Motor neuron (in vitro differentiated cells): ENCODE data around the gene SH2D5. TPM values are rescaled to one million over a fixed set of nuclear protein-coding genes. Genes with fewer than 3 reads are reported as not detected.

Experiments used
- ATAC-seq, 8 experiments: fragments of 200-7000 bp; cut with Tn5 transposase; replicated peaks in 6 of 8; 2 replicates each; pipeline ENCODE4 v1.8.0; 2021; ENCODE audit warnings: mild to moderate bottlenecking in 8 of 8, moderate library complexity in 8 of 8
- H3K27ac ChIP-seq, 2 donors: fragments of 250-450 bp; sonication (Bioruptor Pico); 2 replicates each; pipeline ENCODE4 v1.9.0; 2021; ENCODE audit warnings: antibody characterized with exemption in 2 of 2, mild to moderate bottlenecking in 2 of 2, moderate library complexity in 1 of 2
- H3K4me1 ChIP-seq, 2 donors: fragments of 250-450 bp; sonication (Bioruptor Pico); replicated peaks in 1 of 2; 2 replicates each; pipeline ENCODE4 v1.6.1; 2021; ENCODE audit warnings: antibody characterized with exemption in 2 of 2, mild to moderate bottlenecking in 2 of 2, moderate library complexity in 1 of 2
- H3K4me3 ChIP-seq, 5 donors: fragments of 250-450 bp; sonication (Bioruptor Pico); 2 replicates each; pipeline ENCODE4 v1.9.0; 2021; ENCODE audit warnings: antibody characterized with exemption in 5 of 5, mild to moderate bottlenecking in 5 of 5, moderate library complexity in 4 of 5
- WGBS, 10 experiments: fragments of 450-650 bp; shearing (Covaris generic); methylation state at CpG; one replicate each; pipeline ENCODE4 v1.0.0; 2022; 5-methylcytosine and 5-hydroxymethylcytosine counted together
- in situ Hi-C, 9 experiments: fragments of 400-800 bp; cut with MboI; loops; one replicate each; pipeline ENCODE4 v1.15.0; 2021; ENCODE audit warnings: low sequenced_read_pairs in 9 of 9, low pct_unique_long_range_greater_than_20kb in 2 of 9; ENCODE audit not compliant: unreplicated experiment in 9 of 9
- total RNA-seq, 8 experiments: library from RNA; unstranded; fragments of 300-600 nt; gene quantifications; 2 replicates each; pipeline versions ENCODE4 v1.2.3 to v1.2.4, GENCODE V29; 2022

Gene SH2D5
- total RNA-seq, 8 experiments from 2014 or later = 0.31 to 8.0 (median 2.9) TPM

DNA sequence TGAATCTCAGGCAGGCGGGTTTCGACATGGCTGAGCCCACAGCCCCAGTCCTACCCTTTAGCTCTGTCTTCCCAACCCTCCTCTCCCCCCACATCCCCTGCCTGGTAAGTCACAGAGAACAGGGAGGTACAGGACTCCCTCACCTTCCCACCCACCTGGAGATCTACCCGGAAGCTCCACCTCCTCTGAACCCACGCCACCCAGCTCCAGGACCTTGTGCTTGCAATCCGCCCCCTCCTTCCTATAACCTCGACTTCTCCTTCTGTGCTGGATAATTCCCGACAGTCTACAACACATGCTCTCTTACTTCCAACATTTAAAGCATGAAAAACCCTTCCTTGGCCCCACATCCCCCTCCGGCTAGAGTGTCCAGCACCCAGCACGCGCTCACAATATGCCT, 37.0 kb downstream of the SH2D5 start:
- in situ Hi-C loops = loop anchor here (10.0 to 25.0 kb wide), 4 partner anchors 492 to 667 kb away; partner anchors contain the start of gene EIF4G3 (in 5 of the 9)
- Histone ChIP-seq H3K4me1 (peaks cover 8% of the 10 kb centered on the region in 2 donors), H3K4me3 (no peak overlapping the region), H3K27ac (no peak overlapping the region)
- WGBS, 10 experiments = 48 to 100% (median 89%) methylated on average over 1 to 9 of the region's 10 CpGs; no CpG with 5 or more reads in 2 of the 10 experiments
- no peak for ATAC-seq

DNA sequence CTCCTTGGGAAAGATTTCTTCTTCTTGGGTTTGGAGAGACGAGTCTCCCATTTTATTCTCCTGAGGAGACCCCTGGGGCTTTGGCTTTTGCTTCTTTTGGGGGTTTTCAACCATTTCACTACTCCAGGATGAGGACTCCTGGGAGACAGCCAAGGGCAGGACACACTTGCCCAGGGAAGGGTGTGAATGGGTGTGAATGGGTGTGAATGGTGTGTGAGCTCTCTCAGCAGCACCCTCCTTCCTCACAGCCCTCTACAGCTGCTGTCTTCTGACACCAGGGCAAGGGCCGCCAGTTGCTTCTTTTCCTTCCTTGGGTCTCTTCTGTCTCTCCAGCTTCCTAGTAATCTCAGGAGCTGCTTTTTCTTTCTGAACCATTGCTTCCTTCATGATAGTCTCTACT, 38.9 kb downstream of the SH2D5 start:
- in situ Hi-C loops = loop anchor here (10.0 to 25.0 kb wide), 4 partner anchors 494 to 669 kb away; partner anchors contain the start of gene EIF4G3 (in 5 of the 9)
- Histone ChIP-seq H3K4me3 (no peak overlapping the region), H3K27ac (no peak overlapping the region), H3K4me1 (peaks cover 8% of the 10 kb centered on the region in 2 donors)
- 0 to 100% (median 86%) methylated on average over 1 to 2 of the region's 2 CpGs; no CpG with 5 or more reads in 5 of the 10 experiments for WGBS, 10 experiments
- no peak for ATAC-seq

DNA sequence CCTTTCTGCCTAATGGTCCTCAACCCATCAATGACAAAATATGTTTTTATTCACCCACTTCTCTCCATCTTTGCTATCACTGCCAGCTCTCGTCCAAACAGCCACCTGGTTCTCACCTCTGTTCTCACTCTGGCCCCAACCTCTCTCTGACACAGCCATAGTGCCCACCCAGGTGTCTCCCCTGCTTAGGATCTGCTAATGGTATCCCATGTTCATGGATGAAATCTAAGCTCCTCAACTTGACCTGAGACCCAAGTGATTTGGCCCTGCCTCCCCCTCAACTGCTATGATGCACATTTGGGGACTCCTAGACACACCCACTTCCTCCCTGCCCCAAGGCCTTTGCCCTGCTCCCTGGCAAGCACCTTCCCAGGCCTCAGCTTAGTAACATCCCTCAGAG, 40.6 kb downstream of the SH2D5 start:
- WGBS, 10 experiments = 86 to 100% (median 87%) methylated on average over 1 of the region's 1 CpG; no CpG with 5 or more reads in 6 of the 10 experiments
- Histone ChIP-seq H3K4me1 (no peaks in the 10 kb centered on the region), H3K4me3 (no peak overlapping the region), H3K27ac (no peak overlapping the region)
- no peak for ATAC-seq
- in situ Hi-C loops = loop anchor here (10.0 to 25.0 kb wide), 4 partner anchors 495 to 670 kb away; partner anchors contain the start of gene EIF4G3 (in 5 of the 9)

DNA sequence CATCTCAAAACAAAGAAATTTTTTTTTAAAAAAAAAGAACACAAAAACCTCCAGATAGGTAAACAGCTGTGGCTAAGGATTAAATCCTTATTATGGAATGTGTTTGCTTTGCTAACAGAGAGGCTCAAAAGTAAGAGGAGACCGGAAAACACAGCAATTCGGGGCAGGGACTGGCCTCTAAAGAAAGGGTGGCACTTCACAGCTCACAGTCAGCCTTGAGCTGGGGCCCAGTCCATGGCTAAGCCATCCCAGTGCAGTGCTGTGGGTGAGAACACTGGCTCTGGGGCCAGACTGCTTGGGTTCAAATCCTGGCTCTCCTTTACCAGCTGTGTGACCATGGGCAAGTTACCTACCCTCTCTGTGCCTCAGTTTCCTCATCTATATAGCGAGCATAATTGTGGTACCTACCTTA, 42.9 kb downstream of the SH2D5 start:
- no peak overlapping the region for H3K27ac ChIP-seq
- WGBS, 10 experiments = 71 to 100% (median 96%) methylated on average over 1 to 3 of the region's 3 CpGs; no CpG with 5 or more reads in 3 of the 10 experiments
- H3K4me1 ChIP-seq = no peaks in the 10 kb centered on the region
- no peak overlapping the region for H3K4me3 ChIP-seq
- no peak for ATAC-seq
- in situ Hi-C loops = loop anchor here (10.0 to 25.0 kb wide), 4 partner anchors 498 to 673 kb away; partner anchors contain the start of gene EIF4G3 (in 5 of the 9)

DNA sequence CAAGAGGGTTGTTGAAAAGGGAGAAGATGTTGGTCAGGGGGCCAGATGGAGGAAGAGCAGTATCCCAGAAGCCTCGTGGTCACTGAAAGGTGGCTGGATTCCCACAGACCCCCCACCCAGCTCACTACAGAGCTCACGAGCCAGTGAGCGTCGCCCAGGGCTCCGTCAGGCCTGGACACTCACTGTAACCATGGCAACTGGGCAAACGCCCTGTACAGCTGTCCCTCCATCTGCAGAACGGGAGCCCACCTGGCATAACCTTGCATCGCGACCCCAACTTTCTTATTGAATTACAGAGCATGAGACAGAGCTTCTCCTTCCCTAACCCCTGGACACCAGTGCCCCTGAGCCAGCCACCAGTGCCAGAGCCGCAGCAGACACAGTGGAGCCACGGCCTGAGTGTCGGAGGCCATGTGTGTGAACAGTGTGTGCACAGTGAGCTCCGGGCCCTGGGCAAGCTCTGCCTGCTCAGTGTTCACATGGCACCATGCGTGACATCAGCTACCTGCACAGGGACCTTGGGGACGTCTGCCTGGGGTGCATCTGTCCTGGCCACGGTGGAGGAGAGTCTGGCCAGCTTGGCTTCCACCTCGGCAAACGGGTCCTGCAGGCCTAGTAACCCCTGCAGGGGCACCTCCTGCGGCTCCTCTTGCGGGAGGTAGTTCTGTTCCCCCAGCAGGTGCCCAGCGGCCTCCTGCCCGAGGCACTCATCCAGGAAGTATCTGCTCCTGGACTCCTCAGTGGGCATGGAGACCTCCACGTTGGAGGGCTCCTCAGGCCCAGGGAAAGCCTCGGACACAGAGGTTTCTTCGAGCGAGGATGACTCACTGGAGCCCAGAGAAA, 45.4 kb downstream of the SH2D5 start:
- Histone ChIP-seq H3K27ac (no peak overlapping the region), H3K4me3 (no peak overlapping the region), H3K4me1 (no peaks in the 10 kb centered on the region)
- in situ Hi-C loops = loop anchor here in 8 of 9 experiments (25.0 kb wide), 3 partner anchors 500 to 675 kb away; partner anchors contain the start of gene EIF4G3 (in 5 of the 8)
- WGBS, 10 experiments = 40 to 90% (median 81%) methylated on average over 1 to 15 of the region's 26 CpGs; no CpG with 5 or more reads in 2 of the 10 experiments
- ATAC-seq = peak in 5 of 8 experiments; percentile 12 to 39 (median 18)

DNA sequence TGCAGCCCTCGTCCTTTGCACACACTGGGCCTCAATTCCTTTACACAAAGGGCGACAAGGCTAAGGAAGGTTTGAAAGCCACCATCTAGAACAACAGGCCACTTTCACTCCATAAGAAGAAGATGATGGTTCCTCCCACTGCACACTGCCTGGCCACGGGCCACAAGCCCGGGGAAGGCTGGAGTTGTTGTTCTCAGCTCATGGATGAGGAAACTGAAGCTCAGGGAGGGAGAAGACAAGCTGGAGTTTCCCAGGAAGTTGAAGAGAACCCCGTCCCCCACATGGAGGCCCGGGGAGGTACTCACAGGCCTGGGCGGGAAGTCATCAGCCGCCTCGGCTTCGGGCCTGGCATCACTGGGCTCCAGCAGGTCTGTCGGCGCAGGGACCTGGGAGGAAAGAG, 46.8 kb downstream of the SH2D5 start:
- H3K4me1 ChIP-seq = no peaks in the 10 kb centered on the region
- in situ Hi-C loops = loop anchor here in 8 of 9 experiments (25.0 kb wide), 3 partner anchors 502 to 677 kb away; partner anchors contain the start of gene EIF4G3 (in 5 of the 8)
- no peak overlapping the region for H3K27ac ChIP-seq
- WGBS, 10 experiments = 20 to 93% (median 89%) methylated on average over 1 to 10 of the region's 12 CpGs; no CpG with 5 or more reads in 4 of the 10 experiments
- ATAC-seq = no peak
- no peak overlapping the region for H3K4me3 ChIP-seq

DNA sequence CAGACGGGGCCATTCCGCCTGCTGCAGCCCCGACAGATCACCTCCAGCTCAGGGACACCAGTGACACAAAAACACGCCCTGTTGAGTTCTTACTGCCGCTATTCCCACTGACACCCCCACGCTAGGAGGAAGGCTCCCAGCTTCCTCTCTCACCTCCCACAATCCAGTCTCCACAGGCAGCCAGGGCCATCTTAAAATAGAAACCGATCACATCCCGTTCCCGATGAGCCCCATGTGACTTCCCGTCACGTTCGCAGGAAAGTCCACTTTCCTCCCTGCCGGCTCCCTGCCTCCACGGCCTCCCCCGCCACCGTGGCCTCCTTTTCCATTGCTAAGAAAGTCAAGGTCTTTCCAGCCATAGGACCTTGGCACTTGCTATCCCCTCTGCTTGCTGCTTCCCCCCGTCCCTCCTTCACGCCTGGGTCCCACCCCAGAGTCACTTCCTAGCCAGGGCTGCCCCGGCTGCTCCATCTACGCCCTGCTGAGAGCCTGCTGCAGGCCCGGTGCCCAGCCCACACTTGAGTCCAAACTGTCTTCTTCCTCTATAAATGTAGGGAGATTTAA, 47.3 kb downstream of the SH2D5 start:
- Histone ChIP-seq H3K4me1 (no peaks in the 10 kb centered on the region), H3K4me3 (no peak overlapping the region), H3K27ac (no peak overlapping the region)
- ATAC-seq = no peak
- 40 to 100% (median 91%) methylated on average over 1 to 12 of the region's 21 CpGs; no CpG with 5 or more reads in 5 of the 10 experiments for WGBS, 10 experiments
- in situ Hi-C loops = loop anchor here in 8 of 9 experiments (25.0 kb wide), 3 partner anchors 502 to 677 kb away; partner anchors contain the start of gene EIF4G3 (in 5 of the 8)

DNA sequence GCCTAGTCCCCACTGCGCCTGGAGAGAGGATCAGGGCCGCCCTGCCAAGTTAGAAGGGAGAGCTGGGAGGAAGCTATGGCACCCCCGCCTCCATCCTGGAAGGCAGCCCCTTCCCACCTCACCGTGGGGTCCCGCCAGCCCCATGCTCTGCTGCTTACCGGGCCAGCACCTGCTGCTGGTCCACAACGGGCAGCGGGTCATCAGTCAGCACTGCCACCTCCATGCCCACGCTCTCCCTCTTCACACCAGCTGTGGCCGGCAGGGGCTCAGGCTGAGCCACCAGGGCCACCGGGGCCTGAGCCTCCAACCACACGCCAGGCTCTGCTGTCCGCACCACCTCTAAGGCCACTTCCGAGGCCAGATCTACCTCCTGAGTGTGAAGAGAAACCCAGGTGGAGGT, 47.9 kb downstream of the SH2D5 start:
- in situ Hi-C loops = loop anchor here in 8 of 9 experiments (25.0 kb wide), 3 partner anchors 503 to 678 kb away; partner anchors contain the start of gene EIF4G3 (in 5 of the 8)

DNA sequence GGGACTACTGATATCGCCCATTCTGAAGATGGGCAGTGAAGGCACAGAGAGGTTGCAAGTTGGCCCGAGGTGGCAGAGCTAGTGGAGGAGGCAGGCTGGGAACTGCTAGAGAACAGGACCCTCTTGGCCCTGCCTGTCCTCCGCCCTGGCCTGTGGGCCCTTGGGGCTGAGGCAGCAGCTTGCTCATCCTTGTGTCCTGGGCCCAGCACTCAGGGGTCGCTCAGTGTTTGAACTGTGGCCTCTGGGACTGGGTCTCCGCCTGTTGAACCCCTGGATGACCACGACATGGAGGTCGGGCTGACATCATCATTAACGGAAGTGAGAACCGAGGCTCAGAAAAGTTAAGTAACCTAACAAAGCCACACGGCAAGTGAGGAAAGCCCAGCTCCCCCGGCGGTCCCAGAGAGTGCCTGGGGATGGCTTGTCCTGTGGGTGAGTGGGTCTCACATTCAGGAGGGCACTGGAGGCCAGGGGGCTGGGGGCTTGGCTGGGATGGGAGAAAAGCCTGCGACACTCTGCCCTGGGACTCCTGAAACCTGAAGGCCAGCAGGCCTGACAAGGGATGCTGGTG, 48.4 kb downstream of the SH2D5 start:
- WGBS, 10 experiments = 31 to 88% (median 76%) methylated on average over 1 to 8 of the region's 13 CpGs; no CpG with 5 or more reads in 4 of the 10 experiments
- Histone ChIP-seq H3K4me3 (no peak overlapping the region), H3K4me1 (no peaks in the 10 kb centered on the region), H3K27ac (no peak overlapping the region)
- peak in 2 of 8 experiments; percentile 13 to 19 for ATAC-seq
- in situ Hi-C loops = loop anchor here in 8 of 9 experiments (25.0 kb wide), 3 partner anchors 503 to 678 kb away; partner anchors contain the start of gene EIF4G3 (in 5 of the 8)

More for the DNA sequence above, 47.9 kb downstream of the SH2D5 start:
- no peak overlapping the region for H3K27ac ChIP-seq
- no peaks in the 10 kb centered on the region for H3K4me1 ChIP-seq
- peak in 2 of 8 experiments; percentile 8 to 13 for ATAC-seq
- 90 to 100% (median 100%) methylated on average over 1 to 2 of the region's 14 CpGs; no CpG with 5 or more reads in 6 of the 10 experiments for WGBS, 10 experiments
- H3K4me3 ChIP-seq = no peak overlapping the region

DNA sequence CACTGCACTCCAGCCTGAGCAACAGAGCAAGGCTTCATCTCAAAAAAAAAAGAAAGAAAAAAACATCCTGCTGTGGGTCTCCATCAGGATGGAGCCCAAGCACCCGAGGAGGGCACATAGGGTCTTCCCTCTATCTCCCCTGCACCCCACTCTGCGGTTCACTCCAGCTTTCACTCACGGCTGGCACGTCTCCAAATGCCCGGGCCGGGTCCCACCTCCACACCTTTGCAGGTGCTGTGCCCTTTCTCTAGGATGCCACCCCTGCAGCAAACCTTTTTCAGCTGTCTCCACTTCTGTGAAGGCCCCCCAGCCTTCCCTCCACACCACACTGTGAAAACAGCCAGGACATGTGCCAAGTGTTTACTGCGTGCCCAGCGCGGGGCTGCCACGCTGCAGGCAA, 48.9 kb downstream of the SH2D5 start:
- WGBS, 10 experiments = 17 to 89% (median 70%) methylated on average over 1 to 9 of the region's 10 CpGs; no CpG with 5 or more reads in 6 of the 10 experiments
- no peak overlapping the region for H3K4me3 ChIP-seq
- H3K4me1 ChIP-seq = no peaks in the 10 kb centered on the region
- H3K27ac ChIP-seq = no peak overlapping the region
- ATAC-seq = no peak
- in situ Hi-C loops = loop anchor here in 8 of 9 experiments (25.0 kb wide), 3 partner anchors 504 to 679 kb away; partner anchors contain the start of gene EIF4G3 (in 5 of the 8)

DNA sequence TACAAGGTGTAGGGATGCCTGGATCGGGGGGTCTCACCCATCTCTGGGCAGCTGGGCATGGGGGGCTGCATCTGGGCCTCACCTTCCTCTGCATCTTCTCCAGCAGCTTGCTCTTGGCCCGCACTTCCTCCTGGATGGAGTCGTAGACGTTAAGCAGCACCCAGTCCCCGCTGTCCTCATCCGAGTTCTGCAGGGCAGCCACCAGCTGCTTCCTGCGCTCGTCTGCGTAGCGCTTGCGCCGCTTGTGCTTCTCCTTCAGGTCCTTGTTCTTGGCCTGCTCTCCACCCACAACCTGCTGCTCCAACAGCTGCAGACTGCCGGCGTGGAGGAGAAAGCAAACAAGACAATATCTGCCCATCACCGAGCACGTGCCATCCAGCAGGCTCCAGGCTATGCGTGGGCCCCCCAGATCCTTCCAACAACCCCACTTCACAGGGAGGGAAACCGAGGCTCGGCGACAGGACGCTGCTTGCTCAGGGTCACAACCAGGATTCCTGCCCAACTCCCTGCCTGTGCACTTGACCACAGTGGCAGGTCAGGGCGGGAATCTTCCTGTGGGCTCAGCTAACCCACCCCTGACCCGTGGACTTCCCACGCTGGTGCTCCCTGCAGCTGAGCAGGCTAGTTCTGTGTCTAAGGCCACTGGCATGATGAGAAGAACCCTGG, 49.8 kb downstream of the SH2D5 start:
- no peak for ATAC-seq
- 60 to 96% (median 86%) methylated on average over 1 to 20 of the region's 24 CpGs; no CpG with 5 or more reads in 1 of the 10 experiments for WGBS, 10 experiments
- in situ Hi-C loops = loop anchor here in 8 of 9 experiments (25.0 kb wide), 3 partner anchors 505 to 680 kb away; partner anchors contain the start of gene EIF4G3 (in 5 of the 8)
- Histone ChIP-seq H3K4me3 (no peak overlapping the region), H3K27ac (no peak overlapping the region), H3K4me1 (no peaks in the 10 kb centered on the region)
